22Rv1 (cell line): ENCODE results near the gene ZNF672.

Experiments
- H3K27ac ChIP-seq: fragments of 450-650 bp; 2 replicates; pipeline ENCODE4 v1.5.1; 2017
- ZFX ChIP-seq: fragments of 450-650 bp; IDR thresholded peaks from 2 replicates; pipeline ENCODE4 v1.6.1; 2017; ENCODE audit warnings: antibody characterized with exemption, borderline replicate concordance
- TF ChIP-seq, protein P1 (sequence below): fragments of 450-650 bp; IDR thresholded peaks from 2 replicates; pipeline ENCODE4 v1.5.1; 2017; ENCODE audit warnings: mild to moderate bottlenecking

ZNF672 gene

DNA sequence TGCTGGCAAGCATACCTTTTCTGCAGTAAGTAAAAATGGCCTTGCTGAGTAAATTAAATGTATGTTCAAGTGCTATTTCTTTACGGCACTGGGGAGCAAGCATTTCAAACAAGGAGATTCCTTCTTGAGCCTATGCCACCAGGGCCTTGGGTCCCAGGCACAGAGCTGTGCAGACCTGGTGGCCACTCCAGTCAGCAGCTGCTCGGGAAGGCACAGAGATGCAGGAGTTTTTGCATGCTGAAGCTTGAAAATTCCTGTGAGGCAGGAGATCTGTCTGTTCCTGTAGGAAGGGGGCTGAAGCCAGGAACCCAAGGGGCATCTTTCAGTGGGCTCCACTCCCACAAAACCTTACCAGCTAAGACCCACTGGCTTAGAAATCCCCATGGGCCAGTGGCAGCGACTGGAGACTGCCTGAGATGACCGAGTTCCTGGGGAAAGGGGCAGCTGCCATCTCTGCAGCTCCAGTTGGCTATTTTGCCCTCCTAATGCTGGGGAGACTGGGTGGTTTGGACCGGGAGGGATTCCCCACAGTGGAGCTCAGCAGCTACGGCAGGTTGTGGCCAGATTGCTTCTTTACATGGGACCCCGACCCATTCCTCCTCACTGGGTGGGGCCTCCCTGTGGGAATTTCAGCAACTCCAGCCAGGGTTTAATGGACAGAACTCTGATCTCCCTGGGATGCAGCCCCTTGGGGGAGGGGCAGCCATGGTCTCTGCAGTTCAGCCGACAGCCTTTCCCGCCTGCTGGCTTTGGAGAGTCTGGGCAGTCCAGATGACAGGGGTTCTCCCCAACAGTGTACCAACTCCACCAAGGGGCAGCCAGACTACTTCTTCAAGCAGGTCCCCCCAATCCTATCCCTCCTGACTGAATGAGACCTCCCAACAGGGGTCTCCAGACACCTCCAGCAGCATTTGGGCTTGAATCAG lies 59.7 kb downstream of the ZNF672 start:
- no peak for TF ChIP-seq ZFX
- TF ChIP-seq, protein P1, sequence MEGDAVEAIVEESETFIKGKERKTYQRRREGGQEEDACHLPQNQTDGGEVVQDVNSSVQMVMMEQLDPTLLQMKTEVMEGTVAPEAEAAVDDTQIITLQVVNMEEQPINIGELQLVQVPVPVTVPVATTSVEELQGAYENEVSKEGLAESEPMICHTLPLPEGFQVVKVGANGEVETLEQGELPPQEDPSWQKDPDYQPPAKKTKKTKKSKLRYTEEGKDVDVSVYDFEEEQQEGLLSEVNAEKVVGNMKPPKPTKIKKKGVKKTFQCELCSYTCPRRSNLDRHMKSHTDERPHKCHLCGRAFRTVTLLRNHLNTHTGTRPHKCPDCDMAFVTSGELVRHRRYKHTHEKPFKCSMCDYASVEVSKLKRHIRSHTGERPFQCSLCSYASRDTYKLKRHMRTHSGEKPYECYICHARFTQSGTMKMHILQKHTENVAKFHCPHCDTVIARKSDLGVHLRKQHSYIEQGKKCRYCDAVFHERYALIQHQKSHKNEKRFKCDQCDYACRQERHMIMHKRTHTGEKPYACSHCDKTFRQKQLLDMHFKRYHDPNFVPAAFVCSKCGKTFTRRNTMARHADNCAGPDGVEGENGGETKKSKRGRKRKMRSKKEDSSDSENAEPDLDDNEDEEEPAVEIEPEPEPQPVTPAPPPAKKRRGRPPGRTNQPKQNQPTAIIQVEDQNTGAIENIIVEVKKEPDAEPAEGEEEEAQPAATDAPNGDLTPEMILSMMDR = no peak
- no peak overlapping the region for H3K27ac ChIP-seq
